Measurements from ENCODE around the gene ADAM8.

DNA sequence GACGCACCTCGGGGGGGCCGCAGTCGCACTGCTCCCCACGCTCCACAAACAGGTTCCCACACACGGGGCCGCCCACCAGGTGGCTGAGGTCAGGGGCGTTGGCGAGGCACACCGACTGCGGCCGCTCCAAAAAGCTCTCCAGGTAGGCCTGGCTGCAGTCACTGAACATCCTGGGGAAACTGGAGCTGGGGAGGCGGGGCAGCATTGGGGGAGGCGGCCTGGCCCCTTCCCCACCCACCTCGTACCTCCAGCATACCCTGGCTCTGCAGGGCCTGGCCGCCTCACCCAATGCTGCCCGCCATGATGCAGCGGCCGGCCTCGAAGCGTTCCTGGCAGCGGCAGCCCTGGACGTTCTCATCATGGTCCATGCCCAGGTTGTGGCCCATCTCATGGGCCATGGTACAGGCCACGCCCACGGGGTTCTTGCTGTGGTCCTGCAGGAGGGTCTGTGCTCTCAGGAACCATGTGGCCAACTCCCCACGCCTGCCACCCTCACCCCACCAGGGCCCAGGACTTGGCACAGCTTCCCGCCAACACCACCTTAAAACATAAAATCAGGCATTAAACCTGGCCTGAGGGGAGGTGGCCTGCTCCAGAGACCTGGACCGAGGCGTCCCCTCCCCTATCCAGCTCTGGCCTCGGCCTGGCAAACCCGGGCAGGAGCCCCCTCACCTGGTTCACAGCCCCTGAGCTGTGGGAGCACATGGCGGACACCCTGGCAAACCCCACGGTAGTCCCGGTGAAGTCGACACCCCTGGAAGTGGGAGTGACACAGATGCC, 5.0 kb downstream of the ADAM8 start:
- TF ChIP-seq REST (IDR thresholded peaks at IDR 0.05; ENCODE audit: insufficient read depth in 1 of 2, low read depth in 2 of 2, low read length in 1 of 2) (no peak), TCF7L2 (IDR thresholded peaks at IDR 0.05; ENCODE audit: low read depth, low read length) (no peak)
